GM19099 (cell line): ENCODE measurements around the gene KLK3.

ENCODE experiments used
- POLR2A ChIP-seq: IDR thresholded peaks from 3 replicates; pipeline ENCODE4 v1.6.1; 2011; ENCODE audit warnings: low read depth; ENCODE audit not compliant: insufficient read length; ENCODE audit errors: extremely low read depth

KLK3 gene

GRCh38 chr19:50908336-50908735 lies 53.6 kb downstream of the KLK3 start:
- no peak for TF ChIP-seq POLR2A

GRCh38 chr19:50909240-50910070 lies 54.7 kb downstream of the KLK3 start:
- TF ChIP-seq POLR2A, result no peak
